Ammon's horn (tissue), 1 donor: ENCODE measurements around the gene RTN4RL2.

Experiments used
- DNase-seq: peaks from one replicate; pipeline ENCODE4 v3.0.0-alpha.2; 2016; ENCODE audit warnings: low spot score

The RTN4RL2 gene

GRCh38 chr11:57460022-57460757 lies at the start of gene RTN4RL2:
Gene RTN4RL2 (plus strand): TSS chr11:57460528. CDS start chr11:57460866, 338 bp downstream.
- no peak for DNase-seq

- DNase-seq: no peak
Observed at GRCh38 chr11:57413681-57414080, 46.6 kb upstream of the RTN4RL2 start.

- no peak for DNase-seq
Observed at GRCh38 chr11:57414612-57415212, 45.6 kb upstream of the RTN4RL2 start.

GRCh38 chr11:57416436-57416835 lies 43.9 kb upstream of the RTN4RL2 start:
- DNase-seq: no peak

GRCh38 chr11:57417056-57417455 lies 43.3 kb upstream of the RTN4RL2 start:
- no peak for DNase-seq

GRCh38 chr11:57418131-57418530 lies 42.2 kb upstream of the RTN4RL2 start:
- DNase-seq: no peak

- DNase-seq: no peak
Observed at GRCh38 chr11:57419146-57419545, 41.2 kb upstream of the RTN4RL2 start.

- no peak for DNase-seq
Observed at GRCh38 chr11:57421066-57421465, 39.3 kb upstream of the RTN4RL2 start.

- no peak for DNase-seq
Observed at GRCh38 chr11:57421805-57422204, 38.5 kb upstream of the RTN4RL2 start.

- DNase-seq: no peak
Observed at GRCh38 chr11:57422669-57423068, 37.7 kb upstream of the RTN4RL2 start.

GRCh38 chr11:57424137-57424791 lies 36.1 kb upstream of the RTN4RL2 start:
- no peak for DNase-seq

GRCh38 chr11:57424792-57425564 lies 35.4 kb upstream of the RTN4RL2 start:
- DNase-seq: no peak

GRCh38 chr11:57425565-57426438 lies 34.5 kb upstream of the RTN4RL2 start:
- peak; percentile 34 for DNase-seq

- DNase-seq: no peak
Observed at GRCh38 chr11:57426439-57426928, 33.8 kb upstream of the RTN4RL2 start.

GRCh38 chr11:57426929-57427726 lies 33.2 kb upstream of the RTN4RL2 start, which contains the start of gene SLC43A3:
Gene SLC43A3 (minus strand): TSS chr11:57427121. CDS start chr11:57426172, 949 bp downstream.
- peak; percentile 56 for DNase-seq

- peak; percentile 49 for DNase-seq
Observed at GRCh38 chr11:57427727-57428082, 32.6 kb upstream of the RTN4RL2 start.

- no peak for DNase-seq
Observed at GRCh38 chr11:57428643-57429042, 31.7 kb upstream of the RTN4RL2 start.

- no peak for DNase-seq
Observed at GRCh38 chr11:57429946-57430345, 30.4 kb upstream of the RTN4RL2 start.

GRCh38 chr11:57430952-57431351 lies 29.4 kb upstream of the RTN4RL2 start:
- DNase-seq: no peak

- DNase-seq: peak; percentile 16
Observed at GRCh38 chr11:57432149-57432561, 28.2 kb upstream of the RTN4RL2 start.
